ENCODE data around the gene APOE. TPM values are rescaled to one million over a fixed set of nuclear protein-coding genes. Genes with fewer than 3 reads are reported as not detected.
"Not testable (repeated sequence)": the region's sequence is repeated elsewhere in the genome, so short reads cannot be mapped to it uniquely, and the experiment has no call there.

The APOE gene
- total and polyA plus RNA-seq, 8 donors = 13.4 to 485 (median 119) TPM

DNA sequence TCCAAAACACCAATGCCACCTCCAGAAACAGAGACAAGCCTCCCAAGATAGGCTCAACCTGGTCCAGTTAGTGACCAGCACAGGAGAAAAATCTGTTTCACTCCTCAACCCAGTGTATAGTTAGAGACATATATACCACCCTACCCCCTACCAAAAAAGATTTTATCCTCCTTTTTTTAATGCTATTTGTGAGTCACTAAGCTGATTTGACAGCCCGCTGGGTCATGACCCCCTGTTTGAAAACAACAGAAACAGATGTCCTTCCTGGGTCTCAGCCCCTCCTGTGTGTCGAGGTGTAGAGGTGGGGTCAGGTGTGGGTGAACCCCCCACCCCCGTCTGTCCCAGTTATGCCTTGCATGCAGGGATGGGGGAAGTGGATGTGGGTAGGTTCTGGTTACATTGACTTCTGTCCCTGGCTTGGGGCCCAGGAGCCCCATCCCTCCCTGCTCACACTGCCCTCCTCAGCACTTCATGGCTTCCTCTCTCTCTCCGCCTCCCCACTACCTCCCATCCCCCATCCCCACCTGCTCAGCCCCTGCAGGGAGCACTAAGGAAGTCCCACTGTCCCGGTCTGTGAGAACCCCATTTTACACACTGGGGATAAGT lies 28.6 kb upstream of the APOE start:
- WGBS, 5 donors = 58 to 78% (median 68%) methylated on average over 5 of the region's 5 CpGs
- DNase-seq = peak in 1 of 2 donors; percentile 52
- Histone ChIP-seq H3K27ac (no peak overlapping the region), H3K27me3 (no peaks in the 10 kb centered on the region), H3K36me3 (peaks cover 55 to 81% (median 80%) of the 10 kb centered on the region in 4 donors), H3K4me3 (no peak overlapping the region), H3K4me1 (peaks cover 0 to 7% (median 0%) of the 10 kb centered on the region in 4 donors), H3K9me3 (no peaks in the 10 kb centered on the region)
- intact Hi-C loops (cut with DNase I; ENCODE audit: low total_unique reads) = no loop called here
- TF ChIP-seq, protein P1, sequence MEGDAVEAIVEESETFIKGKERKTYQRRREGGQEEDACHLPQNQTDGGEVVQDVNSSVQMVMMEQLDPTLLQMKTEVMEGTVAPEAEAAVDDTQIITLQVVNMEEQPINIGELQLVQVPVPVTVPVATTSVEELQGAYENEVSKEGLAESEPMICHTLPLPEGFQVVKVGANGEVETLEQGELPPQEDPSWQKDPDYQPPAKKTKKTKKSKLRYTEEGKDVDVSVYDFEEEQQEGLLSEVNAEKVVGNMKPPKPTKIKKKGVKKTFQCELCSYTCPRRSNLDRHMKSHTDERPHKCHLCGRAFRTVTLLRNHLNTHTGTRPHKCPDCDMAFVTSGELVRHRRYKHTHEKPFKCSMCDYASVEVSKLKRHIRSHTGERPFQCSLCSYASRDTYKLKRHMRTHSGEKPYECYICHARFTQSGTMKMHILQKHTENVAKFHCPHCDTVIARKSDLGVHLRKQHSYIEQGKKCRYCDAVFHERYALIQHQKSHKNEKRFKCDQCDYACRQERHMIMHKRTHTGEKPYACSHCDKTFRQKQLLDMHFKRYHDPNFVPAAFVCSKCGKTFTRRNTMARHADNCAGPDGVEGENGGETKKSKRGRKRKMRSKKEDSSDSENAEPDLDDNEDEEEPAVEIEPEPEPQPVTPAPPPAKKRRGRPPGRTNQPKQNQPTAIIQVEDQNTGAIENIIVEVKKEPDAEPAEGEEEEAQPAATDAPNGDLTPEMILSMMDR (IDR thresholded peaks at IDR 0.05) = no peak
- TF ChIP-seq EP300 (IDR thresholded peaks at IDR 0.05) = no peak
- no peak for TF ChIP-seq POLR2AphosphoS5 (IDR thresholded peaks at IDR 0.05)
- no peak for TF ChIP-seq POLR2A (IDR thresholded peaks at IDR 0.05)

DNA sequence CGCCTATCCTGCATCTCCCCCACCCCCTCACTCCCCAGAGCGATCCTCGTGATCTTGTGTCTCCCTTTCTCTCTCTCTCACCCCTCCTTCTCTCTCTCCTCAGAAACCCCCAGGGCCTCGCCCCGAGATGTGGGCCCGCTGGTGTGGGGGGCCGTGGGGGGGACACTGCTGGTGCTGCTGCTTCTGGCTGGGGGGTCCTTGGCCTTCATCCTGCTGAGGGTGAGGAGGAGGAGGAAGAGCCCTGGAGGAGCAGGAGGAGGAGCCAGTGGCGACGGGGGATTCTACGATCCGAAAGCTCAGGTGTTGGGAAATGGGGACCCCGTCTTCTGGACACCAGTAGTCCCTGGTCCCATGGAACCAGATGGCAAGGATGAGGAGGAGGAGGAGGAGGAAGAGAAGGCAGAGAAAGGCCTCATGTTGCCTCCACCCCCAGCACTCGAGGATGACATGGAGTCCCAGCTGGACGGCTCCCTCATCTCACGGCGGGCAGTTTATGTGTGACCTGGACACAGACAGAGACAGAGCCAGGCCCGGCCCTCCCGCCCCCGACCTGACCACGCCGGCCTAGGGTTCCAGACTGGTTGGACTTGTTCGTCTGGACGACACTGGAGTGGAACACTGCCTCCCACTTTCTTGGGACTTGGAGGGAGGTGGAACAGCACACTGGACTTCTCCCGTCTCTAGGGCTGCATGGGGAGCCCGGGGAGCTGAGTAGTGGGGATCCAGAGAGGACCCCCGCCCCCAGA lies 27.3 kb upstream of the APOE start:
- Histone ChIP-seq H3K4me1 (peaks cover 0 to 7% (median 0%) of the 10 kb centered on the region in 4 donors), H3K36me3 (peaks cover 44 to 75% (median 73%) of the 10 kb centered on the region in 4 donors), H3K27ac (no peak overlapping the region), H3K27me3 (no peaks in the 10 kb centered on the region), H3K9me3 (no peaks in the 10 kb centered on the region), H3K4me3 (no peak overlapping the region)
- TF ChIP-seq, protein P1 (IDR thresholded peaks at IDR 0.05) = no peak
- TF ChIP-seq POLR2AphosphoS5 (IDR thresholded peaks at IDR 0.05) (no peak), POLR2A (IDR thresholded peaks at IDR 0.05) (no peak), EP300 (IDR thresholded peaks at IDR 0.05) (no peak)
- intact Hi-C loops (cut with DNase I; ENCODE audit: low total_unique reads) = no loop called here
- no peak for DNase-seq
- 66 to 72% (median 70%) methylated on average over 23 to 26 of the region's 26 CpGs for WGBS, 5 donors

DNA sequence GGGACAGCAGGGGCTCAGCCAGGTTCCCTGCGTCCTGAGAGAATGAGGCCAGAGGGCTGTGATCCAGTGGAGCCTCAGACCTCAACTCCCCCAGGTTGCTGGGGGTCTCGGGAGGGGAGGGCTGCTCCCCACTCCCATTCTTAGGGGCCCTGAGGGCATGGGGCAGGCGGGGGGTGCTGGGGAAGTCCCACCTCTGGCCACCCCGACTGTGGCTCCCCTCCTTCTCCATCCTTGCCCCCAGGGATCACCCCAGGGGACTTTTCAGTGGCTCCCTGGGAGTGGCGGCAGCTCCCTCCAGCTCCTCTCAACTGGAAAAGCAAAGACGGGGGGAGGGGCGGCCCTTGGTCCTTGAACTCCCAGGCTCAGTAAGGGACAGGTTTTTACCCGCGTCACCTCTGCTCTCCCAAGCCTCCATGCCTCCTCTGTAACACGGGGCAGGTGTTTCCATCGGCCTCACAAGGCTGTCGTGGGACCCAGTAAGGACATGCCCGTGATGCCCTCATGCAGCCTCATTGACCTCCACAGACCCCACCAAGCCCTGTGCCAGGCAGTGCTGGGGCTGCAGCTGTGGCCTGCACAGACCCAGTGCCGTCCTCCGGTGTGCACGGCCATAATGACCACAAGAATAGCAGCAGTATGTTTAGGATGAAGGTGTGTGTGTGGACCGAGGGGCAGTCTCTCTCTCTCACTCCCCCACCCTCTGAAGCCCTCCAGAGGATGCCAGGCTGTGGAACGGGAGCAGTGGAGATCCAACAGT lies 26.1 kb upstream of the APOE start:
- Histone ChIP-seq H3K27ac (no peak overlapping the region), H3K9me3 (no peaks in the 10 kb centered on the region), H3K4me1 (peaks cover 0 to 7% (median 0%) of the 10 kb centered on the region in 4 donors), H3K36me3 (peaks cover 34 to 75% (median 73%) of the 10 kb centered on the region in 4 donors), H3K4me3 (no peak overlapping the region), H3K27me3 (no peaks in the 10 kb centered on the region)
- DNase-seq = peak in 1 of 2 donors; percentile 10
- TF ChIP-seq, protein P1 (IDR thresholded peaks at IDR 0.05) = no peak
- TF ChIP-seq POLR2A (IDR thresholded peaks at IDR 0.05) = no peak
- no peak for TF ChIP-seq POLR2AphosphoS5 (IDR thresholded peaks at IDR 0.05)
- TF ChIP-seq EP300 (IDR thresholded peaks at IDR 0.05) = no peak
- intact Hi-C loops (cut with DNase I; ENCODE audit: low total_unique reads) = no loop called here
- WGBS, 5 donors = 74 to 79% (median 77%) methylated on average over 15 to 18 of the region's 18 CpGs

DNA sequence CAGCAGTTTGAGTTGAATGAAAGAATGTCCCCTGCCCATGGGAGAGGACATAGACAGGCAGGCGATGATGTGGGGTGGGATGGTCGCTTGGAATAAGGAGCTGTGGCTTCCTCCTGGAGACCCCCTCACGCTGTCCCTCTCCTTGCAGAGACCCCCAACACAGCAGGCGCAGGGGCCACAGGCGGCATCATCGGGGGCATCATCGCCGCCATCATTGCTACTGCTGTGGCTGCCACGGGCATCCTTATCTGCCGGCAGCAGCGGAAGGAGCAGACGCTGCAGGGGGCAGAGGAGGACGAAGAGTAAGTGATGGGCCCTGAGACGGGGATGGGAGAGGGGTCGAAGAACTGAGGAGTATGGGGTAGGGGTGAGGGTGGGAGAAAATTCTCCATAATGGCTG lies 23.5 kb upstream of the APOE start:
- TF ChIP-seq POLR2A (IDR thresholded peaks at IDR 0.05) (no peak), POLR2AphosphoS5 (IDR thresholded peaks at IDR 0.05) (no peak), EP300 (IDR thresholded peaks at IDR 0.05) (no peak)
- TF ChIP-seq, protein P1 (IDR thresholded peaks at IDR 0.05) = no peak
- Histone ChIP-seq H3K9me3 (no peaks in the 10 kb centered on the region), H3K27me3 (no peaks in the 10 kb centered on the region), H3K4me1 (peaks cover 0 to 2% (median 0%) of the 10 kb centered on the region in 4 donors), H3K4me3 (no peak overlapping the region), H3K36me3 (peaks cover 33 to 75% (median 72%) of the 10 kb centered on the region in 4 donors), H3K27ac (no peak overlapping the region)
- intact Hi-C loops (cut with DNase I; ENCODE audit: low total_unique reads) = no loop called here
- no peak for DNase-seq
- WGBS, 5 donors = 89 to 93% (median 92%) methylated on average over 15 of the region's 15 CpGs

- WGBS, 5 donors = 91 to 93% (median 92%) methylated on average over 19 of the region's 19 CpGs
- H3K4me1 ChIP-seq; H3K4me3 ChIP-seq; H3K9me3 ChIP-seq; H3K27me3 ChIP-seq; H3K27ac ChIP-seq; intact Hi-C loops (cut with DNase I; ENCODE audit: low total_unique reads); DNase-seq: not testable (repeated sequence)
- peaks cover 38 to 75% (median 72%) of the 10 kb centered on the region in 4 donors for H3K36me3 ChIP-seq
Measured at GRCh38 chr19:44882619-44883397, 22.8 kb upstream of the APOE start.
